ENCODE measurements around the gene FOXRED1.

Gene FOXRED1

DNA sequence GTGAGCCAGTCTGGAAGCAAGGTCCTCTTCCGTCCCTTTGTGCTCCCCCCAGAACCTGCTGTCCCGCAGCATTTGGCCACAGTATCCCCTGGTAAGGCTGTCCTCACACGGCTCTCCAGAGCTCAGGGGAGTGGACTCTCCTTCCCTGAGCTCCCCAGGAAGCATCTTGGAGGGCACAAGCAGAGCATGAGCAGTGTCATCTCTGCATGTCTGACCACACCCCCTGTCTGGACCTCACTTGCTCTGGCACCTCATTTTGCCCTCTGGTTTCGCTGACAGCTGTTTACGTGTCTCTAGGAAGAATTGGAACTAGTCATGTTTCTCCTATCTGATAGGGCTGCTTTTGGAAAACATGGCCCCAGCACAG lies 50.4 kb downstream of the FOXRED1 start:
- Histone ChIP-seq H3K36me3 (ENCODE audit: control insufficient read depth, low read length) (peaks cover 10% of the 10 kb centered on the region), H3K4me2 (ENCODE audit: low read length) (no peak overlapping the region), H3K9me3 (ENCODE audit: control insufficient read depth, insufficient read depth, low read length) (no peaks in the 10 kb centered on the region), H3K4me3 (ENCODE audit: low read length) (no peak overlapping the region), H3F3A (ENCODE audit: control insufficient read depth, insufficient read depth) (no peaks in the 10 kb centered on the region), H3K79me2 (ENCODE audit: control insufficient read depth, low read length) (peaks cover 12% of the 10 kb centered on the region), H3K27me3 (ENCODE audit: control insufficient read depth, low read length) (no peaks in the 10 kb centered on the region), H3K27ac (ENCODE audit: low read depth, low read length) (no peak overlapping the region), H3K4me1 (ENCODE audit: control insufficient read depth, low read length) (peaks cover 3% of the 10 kb centered on the region; the same call in 1 of the 2 replicates), H4K20me1 (ENCODE audit: control insufficient read depth, insufficient read depth, low read depth, low read length) (no peaks in the 10 kb centered on the region; the same call in 1 of the 2 replicates), H3K9me2 (replicated peaks; ENCODE audit: control insufficient read depth, low read length) (no peaks in the 10 kb centered on the region)
- TF ChIP-seq, protein P1, sequence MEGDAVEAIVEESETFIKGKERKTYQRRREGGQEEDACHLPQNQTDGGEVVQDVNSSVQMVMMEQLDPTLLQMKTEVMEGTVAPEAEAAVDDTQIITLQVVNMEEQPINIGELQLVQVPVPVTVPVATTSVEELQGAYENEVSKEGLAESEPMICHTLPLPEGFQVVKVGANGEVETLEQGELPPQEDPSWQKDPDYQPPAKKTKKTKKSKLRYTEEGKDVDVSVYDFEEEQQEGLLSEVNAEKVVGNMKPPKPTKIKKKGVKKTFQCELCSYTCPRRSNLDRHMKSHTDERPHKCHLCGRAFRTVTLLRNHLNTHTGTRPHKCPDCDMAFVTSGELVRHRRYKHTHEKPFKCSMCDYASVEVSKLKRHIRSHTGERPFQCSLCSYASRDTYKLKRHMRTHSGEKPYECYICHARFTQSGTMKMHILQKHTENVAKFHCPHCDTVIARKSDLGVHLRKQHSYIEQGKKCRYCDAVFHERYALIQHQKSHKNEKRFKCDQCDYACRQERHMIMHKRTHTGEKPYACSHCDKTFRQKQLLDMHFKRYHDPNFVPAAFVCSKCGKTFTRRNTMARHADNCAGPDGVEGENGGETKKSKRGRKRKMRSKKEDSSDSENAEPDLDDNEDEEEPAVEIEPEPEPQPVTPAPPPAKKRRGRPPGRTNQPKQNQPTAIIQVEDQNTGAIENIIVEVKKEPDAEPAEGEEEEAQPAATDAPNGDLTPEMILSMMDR (IDR thresholded peaks at IDR 0.05; ENCODE audit: low read depth, low read length, poor library complexity, severe bottlenecking) = no peak
- no peak for TF ChIP-seq EZH2phosphoT487 (IDR thresholded peaks at IDR 0.05; ENCODE audit: borderline replicate concordance, low read length)

DNA sequence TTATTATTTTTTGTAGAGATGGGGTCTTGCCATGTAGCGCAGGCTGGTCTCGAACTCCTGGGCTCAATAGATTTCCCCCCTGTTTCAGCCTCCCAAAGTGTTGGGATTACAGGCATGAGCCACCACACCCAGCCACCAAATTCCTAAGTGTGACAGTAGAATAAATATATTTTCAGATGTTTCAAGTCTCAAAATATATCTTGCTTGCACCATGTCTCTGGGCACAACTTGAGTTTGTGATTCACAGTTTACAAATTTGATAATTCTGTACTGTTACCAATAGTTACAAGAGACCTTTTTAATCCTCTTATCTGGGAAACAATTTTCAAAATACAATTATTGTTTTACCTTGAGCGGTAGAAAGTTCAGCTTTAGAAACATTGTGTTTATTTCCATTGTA lies 54.0 kb downstream of the FOXRED1 start:
- H3K9me2 ChIP-seq (replicated peaks; ENCODE audit: control insufficient read depth, low read length) = no peaks in the 10 kb centered on the region
- no peak overlapping the region for H3K27ac ChIP-seq (ENCODE audit: low read depth, low read length)
- H4K20me1 ChIP-seq (ENCODE audit: control insufficient read depth, insufficient read depth, low read depth, low read length) = no peaks in the 10 kb centered on the region; the same call in 1 of the 2 replicates
- H3K4me3 ChIP-seq (ENCODE audit: low read length) = no peak overlapping the region
- no peak overlapping the region for H3K4me2 ChIP-seq (ENCODE audit: low read length)
- H3K9me3 ChIP-seq (ENCODE audit: control insufficient read depth, insufficient read depth, low read length) = no peaks in the 10 kb centered on the region
- H3K79me2 ChIP-seq (ENCODE audit: control insufficient read depth, low read length) = peaks cover 9% of the 10 kb centered on the region
- H3F3A ChIP-seq (ENCODE audit: control insufficient read depth, insufficient read depth) = no peaks in the 10 kb centered on the region
- H3K27me3 ChIP-seq (ENCODE audit: control insufficient read depth, low read length) = no peaks in the 10 kb centered on the region
- TF ChIP-seq, protein P1 (IDR thresholded peaks at IDR 0.05; ENCODE audit: low read depth, low read length, poor library complexity, severe bottlenecking) = no peak
- no peak for TF ChIP-seq EZH2phosphoT487 (IDR thresholded peaks at IDR 0.05; ENCODE audit: borderline replicate concordance, low read length)
- H3K36me3 ChIP-seq (ENCODE audit: control insufficient read depth, low read length) = no peaks in the 10 kb centered on the region
- peaks cover 3% of the 10 kb centered on the region; the same call in 1 of the 2 replicates for H3K4me1 ChIP-seq (ENCODE audit: control insufficient read depth, low read length)

DNA sequence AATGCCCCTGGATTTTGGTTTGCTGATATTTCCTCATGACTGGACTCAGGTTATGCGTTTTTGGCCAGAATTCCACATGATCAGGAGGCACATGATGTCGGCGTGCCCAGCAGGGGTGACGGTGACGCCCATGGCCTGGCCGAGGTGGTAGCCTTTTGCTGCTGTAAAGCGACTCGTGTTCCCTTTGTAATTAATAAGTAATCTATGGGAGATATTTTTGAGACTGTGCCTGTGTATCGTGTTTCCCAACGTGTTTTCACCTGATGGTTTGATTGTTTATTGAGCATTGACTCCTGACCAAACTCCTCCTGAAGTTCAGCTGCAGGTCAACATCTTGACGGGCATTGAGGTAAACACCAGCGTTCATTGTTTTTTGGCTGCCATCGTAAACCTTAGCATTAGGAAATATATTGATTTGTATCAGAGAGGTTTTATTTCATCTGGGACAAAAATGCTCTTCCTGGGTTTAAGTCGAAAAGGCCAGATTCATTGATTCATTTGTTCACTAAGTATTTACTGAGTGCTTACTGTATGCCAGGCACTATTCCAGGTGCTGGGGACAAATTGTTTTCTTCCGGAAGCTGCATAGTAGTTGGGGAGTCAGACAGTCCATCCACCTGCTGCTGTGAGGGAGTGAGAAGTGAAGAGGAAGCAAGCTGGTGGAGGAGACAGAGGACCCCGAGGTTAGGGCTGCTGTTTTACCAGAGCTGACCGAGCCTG lies 58.5 kb downstream of the FOXRED1 start:
- no peak overlapping the region for H3K27ac ChIP-seq (ENCODE audit: low read depth, low read length)
- no peaks in the 10 kb centered on the region for H3K4me1 ChIP-seq (ENCODE audit: control insufficient read depth, low read length)
- H3K4me3 ChIP-seq (ENCODE audit: low read length) = no peak overlapping the region
- H3K9me2 ChIP-seq (replicated peaks; ENCODE audit: control insufficient read depth, low read length) = no peaks in the 10 kb centered on the region
- H3K9me3 ChIP-seq (ENCODE audit: control insufficient read depth, insufficient read depth, low read length) = no peaks in the 10 kb centered on the region
- TF ChIP-seq, protein P1 (IDR thresholded peaks at IDR 0.05; ENCODE audit: low read depth, low read length, poor library complexity, severe bottlenecking) = no peak
- no peak for TF ChIP-seq EZH2phosphoT487 (IDR thresholded peaks at IDR 0.05; ENCODE audit: borderline replicate concordance, low read length)
- no peak overlapping the region for H3K4me2 ChIP-seq (ENCODE audit: low read length)
- H4K20me1 ChIP-seq (ENCODE audit: control insufficient read depth, insufficient read depth, low read depth, low read length) = no peaks in the 10 kb centered on the region
- H3K36me3 ChIP-seq (ENCODE audit: control insufficient read depth, low read length) = peaks cover 12% of the 10 kb centered on the region
- H3K79me2 ChIP-seq (ENCODE audit: control insufficient read depth, low read length) = no peaks in the 10 kb centered on the region; the same call in 1 of the 2 replicates
- H3F3A ChIP-seq (ENCODE audit: control insufficient read depth, insufficient read depth) = no peaks in the 10 kb centered on the region
- H3K27me3 ChIP-seq (ENCODE audit: control insufficient read depth, low read length) = no peaks in the 10 kb centered on the region

Measured in DOHH2 (cell line).